Type B pancreatic cell (in vitro differentiated cells): Measurements from ENCODE around the gene SKIDA1. TPM values are rescaled to one million over a fixed set of nuclear protein-coding genes. Genes with fewer than 3 reads are reported as not detected.
A peak's percentile ranks its signal among the peaks of the same experiment; 100 is the strongest.

Source experiments
- DNase-seq: peaks from one replicate; pipeline ENCODE4 v3.0.0; 2021; ENCODE audit warnings: mixed read lengths; ENCODE audit not compliant: unreplicated experiment; ENCODE audit errors: extremely low spot score
- H3K27ac Mint-ChIP-seq: 2 replicates; pipeline ENCODE4 v1.8.0; 2021; ENCODE audit warnings: mild to moderate bottlenecking, mixed read lengths
- H3K27me3 Mint-ChIP-seq: 2 replicates; pipeline ENCODE4 v1.8.0; 2021; ENCODE audit warnings: mixed read lengths
- H3K36me3 Mint-ChIP-seq: 2 replicates; pipeline ENCODE4 v1.8.0; 2021; ENCODE audit warnings: mixed read lengths
- H3K4me1 Mint-ChIP-seq: one replicate; pipeline ENCODE4 v1.8.0; 2021; ENCODE audit warnings: mixed read lengths; ENCODE audit not compliant: unreplicated experiment
- H3K4me3 Mint-ChIP-seq: 2 replicates; pipeline ENCODE4 v1.8.0; 2021; ENCODE audit warnings: mild to moderate bottlenecking, mixed read lengths
- H3K9me3 Mint-ChIP-seq: 2 replicates; pipeline ENCODE4 v1.8.0; 2021; ENCODE audit warnings: mixed read lengths
- CTCF ChIP-seq: fragments of 200-600 bp; sonication (generic); conservative IDR thresholded peaks from 2 replicates; pipeline ENCODE4 v1.5.0; 2021; ENCODE audit warnings: antibody characterized with exemption, mild to moderate bottlenecking
- microRNA-seq: library from miRNA; unstranded; fragments of <30 nt; microRNA quantifications from one replicate; pipeline ENCODE4, GENCODE V29; 2020
- total RNA-seq: library from RNA; stranded (reverse); gene quantifications from 2 replicates; pipeline ENCODE4 v1.2.1, GENCODE V29; 2021; ENCODE audit warnings: low replicate concordance

The SKIDA1 gene
- total RNA-seq, 1 donor from 2014 or later: 24.3 TPM

GRCh38 chr10:21468086-21468485 is 57.4 kb downstream of the SKIDA1 start:
- Mint-ChIP-seq H3K9me3 (no peaks in the 10 kb centered on the region), H3K4me3 (no peak overlapping the region), H3K27me3 (no peaks in the 10 kb centered on the region), H3K36me3 (no peaks in the 10 kb centered on the region), H3K27ac (no peak overlapping the region), H3K4me1 (no peaks in the 10 kb centered on the region)
- DNase-seq: peak; percentile 32
- no peak for TF ChIP-seq CTCF

GRCh38 chr10:21467633-21468032 is 57.8 kb downstream of the SKIDA1 start:
- Mint-ChIP-seq H3K4me3 (no peak overlapping the region), H3K4me1 (no peaks in the 10 kb centered on the region), H3K27me3 (no peaks in the 10 kb centered on the region), H3K36me3 (no peaks in the 10 kb centered on the region), H3K27ac (no peak overlapping the region), H3K9me3 (no peaks in the 10 kb centered on the region)
- no peak for TF ChIP-seq CTCF
- DNase-seq: peak; percentile 10

- Mint-ChIP-seq H3K4me3 (no peak overlapping the region), H3K36me3 (no peaks in the 10 kb centered on the region), H3K4me1 (no peaks in the 10 kb centered on the region), H3K27me3 (no peaks in the 10 kb centered on the region), H3K9me3 (peaks cover 6% of the 10 kb centered on the region), H3K27ac (no peak overlapping the region)
- no peak for DNase-seq
- no peak for TF ChIP-seq CTCF
These were observed 61.3 kb downstream of the SKIDA1 start for GRCh38 chr10:21464134-21464533.

Small RNAs within 50 kb of the gene (microRNA-seq; reads per million reads assigned to microRNA genes)
- gene MIR1915: 6.9 reads per million, percentile 26 among the genes with 10 or more reads in this experiment

Other genes starting within 250 kb of the SKIDA1 start
- gene MLLT10, start 8.6 kb upstream of the SKIDA1 start, total RNA-seq: 45.8 and 46.8 TPM in 2 replicates